UCSD-AML1 (cell line): Measurements from ENCODE around the gene CDCA5.

Experiments
- DNase-seq: peaks from one replicate; lab custom pipeline; 2025; ENCODE audit not compliant: unreplicated experiment; lab: John Stamatoyannopoulos, UW

The CDCA5 gene, protein sequence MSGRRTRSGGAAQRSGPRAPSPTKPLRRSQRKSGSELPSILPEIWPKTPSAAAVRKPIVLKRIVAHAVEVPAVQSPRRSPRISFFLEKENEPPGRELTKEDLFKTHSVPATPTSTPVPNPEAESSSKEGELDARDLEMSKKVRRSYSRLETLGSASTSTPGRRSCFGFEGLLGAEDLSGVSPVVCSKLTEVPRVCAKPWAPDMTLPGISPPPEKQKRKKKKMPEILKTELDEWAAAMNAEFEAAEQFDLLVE

GRCh38 chr11:65083834-65084597 is at the start of gene CDCA5, which contains the start of gene ZFPL1:
TSS of gene CDCA5 (minus strand) at chr11:65084040. CDS start at chr11:65083978, 62 bp downstream.
TSS of gene ZFPL1 (plus strand) at chr11:65084222. CDS start at chr11:65084699, 477 bp downstream.
- DNase-seq, result peak; percentile 95

- DNase-seq, result no peak
These were observed 49.3 kb upstream of the CDCA5 start for GRCh38 chr11:65132988-65133700.

- no peak for DNase-seq
These were observed 48.6 kb upstream of the CDCA5 start for GRCh38 chr11:65132238-65132987.

GRCh38 chr11:65131895-65132237 is 48.0 kb upstream of the CDCA5 start:
- no peak for DNase-seq

DNA sequence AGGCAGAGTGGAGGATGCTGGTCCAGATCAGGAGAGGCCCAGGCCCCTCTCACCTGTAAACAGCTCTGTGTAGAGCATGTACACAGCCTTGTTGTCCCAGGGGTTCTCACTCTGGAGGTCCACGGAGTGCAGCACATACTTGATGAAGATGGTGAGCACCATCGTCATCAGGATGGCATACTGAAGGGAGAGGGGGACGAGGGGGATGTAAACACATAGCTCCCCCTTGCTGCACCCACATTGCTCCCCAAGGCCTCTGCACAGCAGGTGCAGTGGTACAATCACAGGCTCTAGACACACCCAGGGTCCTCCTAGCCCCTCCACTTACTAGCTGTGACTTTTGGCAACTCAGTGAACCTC is 47.6 kb upstream of the CDCA5 start:
- DNase-seq, result no peak

GRCh38 chr11:65130631-65131416 is 47.0 kb upstream of the CDCA5 start:
- DNase-seq, result no peak

GRCh38 chr11:65129649-65130441 is 46.0 kb upstream of the CDCA5 start:
- no peak for DNase-seq

- DNase-seq, result no peak
These were observed 44.6 kb upstream of the CDCA5 start for GRCh38 chr11:65128182-65129145.

DNA sequence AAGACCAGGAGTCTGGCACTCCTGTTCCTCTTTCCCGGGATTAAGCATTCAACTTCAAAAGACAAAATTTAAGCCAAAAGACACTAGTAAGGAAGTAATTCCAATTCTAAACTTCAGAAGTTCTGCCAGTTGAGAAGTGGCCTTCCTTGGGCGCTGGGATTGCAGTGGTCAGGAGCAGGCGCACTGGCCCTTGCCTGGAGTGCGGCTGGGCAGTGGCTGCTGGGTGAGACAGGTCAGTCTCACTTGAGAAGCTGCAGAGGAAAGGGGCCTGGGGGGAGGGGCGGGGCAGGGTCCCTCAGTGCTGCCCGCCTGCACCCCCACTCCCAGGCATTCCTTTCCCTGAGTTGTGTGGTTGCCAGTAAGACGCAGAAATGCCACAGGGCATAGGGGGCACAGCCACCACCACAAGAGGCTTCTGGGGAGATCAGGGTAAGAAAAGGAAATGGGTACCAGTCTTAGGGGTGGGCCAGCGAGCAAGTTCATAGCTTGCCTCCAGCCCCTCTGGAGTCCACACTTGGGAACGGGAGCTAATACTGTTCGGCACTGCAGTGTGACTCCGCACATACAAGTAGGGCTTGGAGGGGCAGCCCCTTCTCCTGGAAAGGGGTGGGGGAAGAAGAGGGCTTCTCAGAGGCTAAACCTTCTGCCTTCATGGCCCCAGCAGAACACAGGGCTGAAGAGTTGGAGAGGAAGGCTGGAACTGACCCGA is 43.8 kb upstream of the CDCA5 start:
- DNase-seq, result no peak

- DNase-seq, result no peak
These were observed 42.9 kb upstream of the CDCA5 start for GRCh38 chr11:65126624-65127274.

- no peak for DNase-seq
These were observed 41.6 kb upstream of the CDCA5 start for GRCh38 chr11:65125197-65126056.

DNA sequence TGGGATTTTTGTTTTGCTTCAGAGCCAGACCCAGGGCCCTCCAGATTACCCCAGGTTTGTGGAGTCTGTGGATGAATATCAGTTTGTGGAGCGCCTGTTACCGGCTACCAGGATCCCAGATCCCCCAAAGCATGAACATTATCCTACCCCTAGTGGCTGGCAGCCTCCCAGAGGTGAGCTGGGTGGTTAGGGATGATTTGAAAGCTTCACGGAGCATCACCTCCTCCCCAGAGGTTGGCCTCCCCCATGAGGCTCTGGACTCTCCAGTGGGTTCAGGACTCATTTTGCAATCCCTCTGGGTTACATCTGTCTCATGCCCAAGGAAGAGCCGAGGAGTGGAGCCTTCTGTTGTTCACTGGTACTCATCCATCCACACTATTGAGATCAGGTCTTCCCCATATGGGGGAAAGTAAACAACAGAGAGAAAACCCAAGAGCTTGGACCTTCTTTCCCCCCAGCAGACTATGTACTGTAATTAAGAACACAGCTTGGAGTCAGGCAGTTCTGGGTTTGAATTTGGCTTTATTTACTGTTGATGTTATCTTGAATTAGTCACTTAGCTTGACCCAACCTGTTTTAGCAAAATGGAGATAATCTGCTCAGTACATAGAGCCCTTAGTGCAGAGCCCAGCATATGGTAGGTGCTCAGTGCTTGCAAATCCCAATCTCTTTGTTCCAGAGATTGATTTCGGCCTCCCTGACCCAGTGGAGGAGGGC is 40.8 kb upstream of the CDCA5 start:
- DNase-seq, result no peak

- DNase-seq, result peak; percentile 98
These were observed 38.2 kb upstream of the CDCA5 start, which contains the start of the genes FAU and MRPL49 for GRCh38 chr11:65121865-65122696. TSS of gene FAU (minus strand) at chr11:65122134. CDS start at chr11:65121813, 321 bp downstream. TSS of gene MRPL49 (plus strand) at chr11:65122321. CDS start at chr11:65122347, 26 bp downstream.

GRCh38 chr11:65121447-65121864 is 37.6 kb upstream of the CDCA5 start:
- DNase-seq, result peak; percentile 33

DNA sequence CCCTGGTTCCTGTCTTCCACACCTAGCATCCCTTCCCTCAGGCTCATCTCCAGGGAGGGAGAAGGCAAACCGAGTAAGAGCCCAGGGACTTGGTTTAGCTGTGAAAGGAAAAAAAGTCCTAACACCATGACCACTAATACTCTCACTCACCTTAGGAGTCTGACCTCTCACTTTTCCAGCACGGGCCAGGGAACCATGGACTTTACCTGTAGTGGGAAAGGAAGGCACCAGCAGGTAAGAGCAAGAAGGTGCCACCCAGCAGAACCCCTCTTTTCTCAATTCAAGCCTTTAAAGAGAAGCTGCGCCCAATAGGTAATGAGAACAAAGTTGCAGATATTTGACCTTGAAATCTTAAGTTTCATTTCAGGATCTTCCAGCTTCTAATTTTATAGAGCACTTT is 37.0 kb upstream of the CDCA5 start:
- no peak for DNase-seq
